GM12874 (cell line): ENCODE data around the gene DYSF.

Experiments used
- TF ChIP-seq, protein P1 (sequence below): IDR thresholded peaks from 2 replicates; pipeline ENCODE4 v1.5.1; 2011; ENCODE audit warnings: low read depth, mild to moderate bottlenecking, control low read depth, low read length, moderate library complexity; ENCODE audit not compliant: insufficient read depth

DYSF gene

GRCh38 chr2:71669628-71670429, 216.5 kb downstream of the DYSF start:
- TF ChIP-seq, protein P1, sequence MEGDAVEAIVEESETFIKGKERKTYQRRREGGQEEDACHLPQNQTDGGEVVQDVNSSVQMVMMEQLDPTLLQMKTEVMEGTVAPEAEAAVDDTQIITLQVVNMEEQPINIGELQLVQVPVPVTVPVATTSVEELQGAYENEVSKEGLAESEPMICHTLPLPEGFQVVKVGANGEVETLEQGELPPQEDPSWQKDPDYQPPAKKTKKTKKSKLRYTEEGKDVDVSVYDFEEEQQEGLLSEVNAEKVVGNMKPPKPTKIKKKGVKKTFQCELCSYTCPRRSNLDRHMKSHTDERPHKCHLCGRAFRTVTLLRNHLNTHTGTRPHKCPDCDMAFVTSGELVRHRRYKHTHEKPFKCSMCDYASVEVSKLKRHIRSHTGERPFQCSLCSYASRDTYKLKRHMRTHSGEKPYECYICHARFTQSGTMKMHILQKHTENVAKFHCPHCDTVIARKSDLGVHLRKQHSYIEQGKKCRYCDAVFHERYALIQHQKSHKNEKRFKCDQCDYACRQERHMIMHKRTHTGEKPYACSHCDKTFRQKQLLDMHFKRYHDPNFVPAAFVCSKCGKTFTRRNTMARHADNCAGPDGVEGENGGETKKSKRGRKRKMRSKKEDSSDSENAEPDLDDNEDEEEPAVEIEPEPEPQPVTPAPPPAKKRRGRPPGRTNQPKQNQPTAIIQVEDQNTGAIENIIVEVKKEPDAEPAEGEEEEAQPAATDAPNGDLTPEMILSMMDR, result no peak

- TF ChIP-seq, protein P1, result no peak
Measured at GRCh38 chr2:71670430-71670795, 217.1 kb downstream of the DYSF start.

GRCh38 chr2:71671203-71671854, 218.0 kb downstream of the DYSF start:
- TF ChIP-seq, protein P1, result no peak

DNA sequence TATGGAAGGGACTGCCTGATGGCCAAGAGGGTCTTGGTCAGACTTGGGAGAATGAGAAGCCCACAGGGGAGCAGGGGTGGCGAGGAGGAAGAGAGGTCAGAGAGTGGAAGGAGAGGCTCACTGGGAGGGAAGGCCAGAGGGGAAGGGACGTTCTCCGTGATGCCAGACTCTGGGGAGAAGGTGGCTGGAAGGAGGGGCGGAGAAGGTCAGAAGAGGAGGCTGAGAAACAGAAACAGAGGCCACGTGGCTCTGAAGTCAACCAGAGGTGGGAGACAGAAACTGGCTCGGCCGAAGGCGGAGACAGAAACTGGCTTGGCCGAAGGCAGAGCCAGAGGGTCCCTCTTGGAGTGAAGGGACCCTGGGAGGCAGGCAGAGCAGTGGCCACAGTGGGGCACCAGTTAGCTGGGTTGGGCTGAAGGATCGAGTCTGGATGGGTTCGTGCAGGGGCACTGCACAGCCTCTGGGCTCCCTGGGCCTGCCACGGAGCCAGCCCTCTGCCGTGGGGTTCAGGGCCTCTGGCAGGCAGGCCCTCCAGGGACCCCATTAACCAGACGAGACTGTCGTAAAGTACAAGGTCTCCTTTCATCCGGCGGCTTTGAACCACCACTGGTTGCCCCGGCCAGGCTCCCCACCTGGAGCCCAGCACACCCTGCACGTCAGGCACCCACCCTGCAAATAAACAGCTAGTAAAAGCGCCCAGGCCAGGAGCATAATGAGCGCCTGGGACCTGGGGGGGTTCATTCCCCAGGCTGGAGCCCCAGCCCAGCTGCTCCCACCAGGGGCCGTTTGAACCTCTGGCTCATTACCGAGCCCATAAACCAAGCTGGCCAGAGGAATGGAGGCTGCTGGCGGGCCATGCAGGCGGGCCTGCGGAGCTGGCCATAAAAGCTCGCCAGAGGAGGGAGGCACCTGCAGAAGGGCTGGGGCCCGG, 218.8 kb downstream of the DYSF start:
- TF ChIP-seq, protein P1, result no peak

DNA sequence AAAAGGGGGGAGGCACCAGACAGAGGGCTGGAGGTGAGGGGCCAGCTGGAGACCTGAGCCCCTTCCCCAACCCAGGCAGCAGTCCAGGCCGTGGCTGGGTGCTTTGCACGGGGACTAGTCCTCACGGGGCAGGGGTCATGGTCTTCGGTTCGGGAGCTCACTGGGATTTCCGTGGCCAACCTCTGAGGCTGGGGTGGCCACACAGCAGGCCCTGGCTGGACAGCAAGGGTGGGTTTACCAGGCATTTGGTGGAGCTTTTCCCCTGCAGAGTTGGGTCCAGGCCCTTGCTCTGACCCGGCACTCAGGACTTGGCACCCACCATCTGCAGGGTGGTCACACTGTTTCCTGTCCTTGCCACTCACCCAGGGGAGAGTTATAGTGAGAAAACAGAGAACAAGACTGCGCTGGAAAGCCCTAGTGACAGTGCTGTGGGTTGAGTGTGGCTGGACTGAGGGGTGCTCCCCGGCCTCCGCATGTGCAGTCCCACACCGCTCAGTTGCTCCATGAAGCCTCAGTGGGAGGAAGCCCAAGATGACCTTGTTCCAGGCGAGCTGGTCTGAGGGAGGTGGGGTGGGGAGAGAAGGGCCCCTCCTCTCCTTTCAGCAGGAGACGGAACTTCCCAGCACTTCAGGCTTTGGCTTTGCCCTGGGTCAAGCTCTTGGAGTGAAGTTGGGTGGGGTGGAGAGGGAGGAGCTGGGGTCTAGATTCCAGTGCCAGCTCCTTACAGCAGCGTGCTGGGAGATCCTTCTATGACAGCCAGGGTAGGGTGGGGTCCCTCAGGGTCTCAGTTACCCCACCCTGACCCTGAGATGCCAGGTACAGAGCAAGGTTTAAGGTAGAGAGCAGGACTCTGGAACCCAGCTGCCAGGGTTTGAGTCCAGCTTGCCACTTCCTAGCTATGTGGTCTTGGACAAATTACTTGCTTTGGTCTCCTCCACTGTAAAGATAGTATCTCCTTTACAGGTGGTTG, 219.8 kb downstream of the DYSF start:
- TF ChIP-seq, protein P1, result no peak

- TF ChIP-seq, protein P1, result no peak
Measured at GRCh38 chr2:71674158-71674851, 220.9 kb downstream of the DYSF start.
